Bronchial epithelial cell (primary cell): ENCODE results near the gene TEX50. TPM values are rescaled to one million over a fixed set of nuclear protein-coding genes. Genes with fewer than 3 reads are reported as not detected.
"Not testable (repeated sequence)": the region's sequence is repeated elsewhere in the genome, so short reads cannot be mapped to it uniquely, and the experiment has no call there.

Experiments used
- DNase-seq: peaks from one replicate; pipeline ENCODE4 v3.0.0-alpha.2; 2010; ENCODE audit warnings: low read depth
- FAIRE-seq: peaks from 2 replicates; lab custom pipeline; 2011; peaks lifted over from hg19 to GRCh38; lab: Jason Lieb, UNC
- H3K27me3 ChIP-seq: 2 replicates; pipeline ENCODE4 v1.5.1; 2011; ENCODE audit warnings: low read length; ENCODE audit not compliant: control insufficient read depth, insufficient read depth
- H3K36me3 ChIP-seq: 2 replicates; pipeline ENCODE4 v1.5.1; 2011; ENCODE audit warnings: low read length; ENCODE audit not compliant: control insufficient read depth, insufficient read depth
- H3K4me3 ChIP-seq: 2 replicates; pipeline ENCODE4 v1.5.1; 2011; ENCODE audit warnings: mild to moderate bottlenecking, low read depth, low read length, control low read depth
- total RNA-seq: library from RNA; depleted of rRNA; stranded (reverse); fragments of >200 nt; gene quantifications from 2 replicates; pipeline ENCODE4 v1.2.1, GENCODE V29; 2014
- TF ChIP-seq, protein P1 (sequence below): IDR thresholded peaks from 2 replicates; pipeline ENCODE4 v1.5.1; 2011; ENCODE audit warnings: mild to moderate bottlenecking, moderate library complexity, low read length, control low read depth, inconsistent platforms; ENCODE audit not compliant: insufficient read depth, severe bottlenecking

The TEX50 gene
- total RNA-seq, 1 donor from 2014 or later, result not detected

GRCh38 chr1:173638043-173639021 lies 3.2 kb downstream of the TEX50 start:
- TF ChIP-seq, protein P1, sequence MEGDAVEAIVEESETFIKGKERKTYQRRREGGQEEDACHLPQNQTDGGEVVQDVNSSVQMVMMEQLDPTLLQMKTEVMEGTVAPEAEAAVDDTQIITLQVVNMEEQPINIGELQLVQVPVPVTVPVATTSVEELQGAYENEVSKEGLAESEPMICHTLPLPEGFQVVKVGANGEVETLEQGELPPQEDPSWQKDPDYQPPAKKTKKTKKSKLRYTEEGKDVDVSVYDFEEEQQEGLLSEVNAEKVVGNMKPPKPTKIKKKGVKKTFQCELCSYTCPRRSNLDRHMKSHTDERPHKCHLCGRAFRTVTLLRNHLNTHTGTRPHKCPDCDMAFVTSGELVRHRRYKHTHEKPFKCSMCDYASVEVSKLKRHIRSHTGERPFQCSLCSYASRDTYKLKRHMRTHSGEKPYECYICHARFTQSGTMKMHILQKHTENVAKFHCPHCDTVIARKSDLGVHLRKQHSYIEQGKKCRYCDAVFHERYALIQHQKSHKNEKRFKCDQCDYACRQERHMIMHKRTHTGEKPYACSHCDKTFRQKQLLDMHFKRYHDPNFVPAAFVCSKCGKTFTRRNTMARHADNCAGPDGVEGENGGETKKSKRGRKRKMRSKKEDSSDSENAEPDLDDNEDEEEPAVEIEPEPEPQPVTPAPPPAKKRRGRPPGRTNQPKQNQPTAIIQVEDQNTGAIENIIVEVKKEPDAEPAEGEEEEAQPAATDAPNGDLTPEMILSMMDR, result no peak
- FAIRE-seq (no peak), DNase-seq (no peak)
- H3K36me3 ChIP-seq, result no peaks in the 10 kb centered on the region
- no peak overlapping the region for H3K4me3 ChIP-seq
- H3K27me3 ChIP-seq, result no peaks in the 10 kb centered on the region

- Histone ChIP-seq H3K4me3 (no peak overlapping the region), H3K27me3 (no peaks in the 10 kb centered on the region), H3K36me3 (no peaks in the 10 kb centered on the region)
- DNase-seq (no peak), FAIRE-seq (no peak)
- TF ChIP-seq, protein P1, result no peak
Measured at GRCh38 chr1:173639102-173639501, 4.0 kb downstream of the TEX50 start.

DNA sequence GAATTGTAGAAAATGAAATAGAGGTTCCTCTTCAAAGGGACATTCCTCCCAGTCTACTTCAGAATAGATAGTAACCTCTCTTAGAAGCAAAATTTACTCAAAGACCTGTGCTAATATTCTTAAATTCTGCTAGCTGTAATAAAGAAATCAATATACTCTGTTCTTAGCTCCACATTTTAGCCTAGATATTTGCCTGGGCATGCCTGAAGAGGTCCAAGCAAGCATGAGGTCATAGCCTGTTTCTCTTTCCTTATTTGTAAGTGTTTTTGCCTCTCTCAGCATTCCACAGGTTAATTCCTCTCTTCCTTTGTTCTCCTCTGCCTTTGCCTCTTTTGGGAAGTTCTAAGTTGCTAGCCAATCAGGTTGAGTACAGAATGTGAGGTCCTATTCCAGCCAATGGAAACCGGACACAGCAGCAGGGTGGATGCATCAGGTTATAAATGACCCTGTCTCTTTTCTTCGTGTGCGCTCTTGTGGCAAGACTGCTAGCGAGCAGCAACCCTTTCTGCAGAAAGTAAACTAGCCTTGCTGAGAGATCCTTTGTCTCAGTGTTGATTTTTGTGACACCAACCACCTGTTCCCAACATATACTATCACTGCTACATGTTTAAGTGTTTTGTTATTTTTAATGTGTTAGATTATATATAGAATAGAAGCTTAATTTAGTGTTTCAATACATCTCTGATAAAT lies 7.5 kb downstream of the TEX50 start:
- H3K36me3 ChIP-seq, H3K4me3 ChIP-seq, H3K27me3 ChIP-seq: not testable (repeated sequence)
- DNase-seq, result peak; percentile 81
- FAIRE-seq, result peak; percentile 84

DNA sequence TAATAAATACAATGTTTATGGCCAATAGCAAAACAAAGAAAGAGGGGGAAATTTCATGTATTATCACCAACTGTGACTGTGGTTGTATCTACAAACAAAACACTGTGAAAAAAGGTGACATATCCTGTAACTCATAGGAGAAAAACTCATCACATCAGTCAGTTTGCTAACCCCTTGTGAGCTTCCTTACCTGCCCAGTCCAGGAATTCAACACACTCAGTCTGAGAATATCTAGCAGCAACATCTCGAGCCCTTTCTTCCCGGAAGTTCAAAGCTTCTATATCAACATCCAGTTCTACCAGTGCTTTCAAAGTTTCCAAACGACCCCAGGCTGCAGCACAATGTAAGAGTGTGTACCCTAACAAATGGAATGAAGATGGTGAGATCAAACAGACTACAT lies 11.5 kb downstream of the TEX50 start:
- no peaks in the 10 kb centered on the region for H3K36me3 ChIP-seq
- TF ChIP-seq, protein P1, result no peak
- H3K4me3 ChIP-seq, result no peak overlapping the region
- no peak for FAIRE-seq
- peak; percentile 40 for DNase-seq
- H3K27me3 ChIP-seq, result no peaks in the 10 kb centered on the region

- FAIRE-seq, result no peak
- peak; percentile 22 for DNase-seq
- H3K27me3 ChIP-seq, result no peaks in the 10 kb centered on the region
- TF ChIP-seq, protein P1, result no peak
- H3K36me3 ChIP-seq, result no peaks in the 10 kb centered on the region
- H3K4me3 ChIP-seq, result no peak overlapping the region
Measured at GRCh38 chr1:173648880-173649605, 13.9 kb downstream of the TEX50 start.
